ENCODE measurements around the gene ZNF436. TPM values are rescaled to one million over a fixed set of nuclear protein-coding genes. Genes with fewer than 3 reads are reported as not detected.

The ZNF436 gene
- total RNA-seq, 1 donor from 2014 or later: 15.4 TPM

GRCh38 chr1:23354245-23354644 lies 15.4 kb downstream of the ZNF436 start:
- DNase-seq (ENCODE audit: low spot score): no peak
- H3K27me3 ChIP-seq: peaks cover 100% of the 10 kb centered on the region
- H3K27me3 Mint-ChIP-seq (ENCODE audit: insufficient read depth, low read depth): peaks cover 5% of the 10 kb centered on the region

GRCh38 chr1:23352096-23352695 lies 17.4 kb downstream of the ZNF436 start:
- Histone ChIP-seq H3K79me2 (ENCODE audit: low read depth) (no peaks in the 10 kb centered on the region), H2AFZ (replicated peaks) (no peak overlapping the region), H4K20me1 (ENCODE audit: low read depth) (peaks cover 3% of the 10 kb centered on the region), H3K4me2 (no peak overlapping the region), H3F3A (ENCODE audit: low read depth) (peaks cover 14% of the 10 kb centered on the region), H3K4me3 (no peak overlapping the region), H3K9me3 (ENCODE audit: low read depth) (no peaks in the 10 kb centered on the region), H3K27ac (no peak overlapping the region), H3K36me3 (no peaks in the 10 kb centered on the region), H3K9ac (no peak overlapping the region), H3K4me1 (peaks cover 15% of the 10 kb centered on the region), H3K27me3 (peaks cover 99% of the 10 kb centered on the region)
- no peak for DNase-seq (ENCODE audit: low spot score)
- H3K27me3 Mint-ChIP-seq (ENCODE audit: insufficient read depth, low read depth): peaks cover 5% of the 10 kb centered on the region
- H3K4me3 Mint-ChIP-seq: no peak overlapping the region
- H3K27ac Mint-ChIP-seq: no peak overlapping the region
- peaks cover 6% of the 10 kb centered on the region for H3K36me3 Mint-ChIP-seq
- peaks cover 16% of the 10 kb centered on the region for H3K4me1 Mint-ChIP-seq
- TF ChIP-seq EZH2phosphoT487 (IDR thresholded peaks at IDR 0.05): no peak
- TF ChIP-seq CTCF (IDR thresholded peaks at IDR 0.05): no peak
- TF ChIP-seq EZH2 (IDR thresholded peaks at IDR 0.05): no peak
- H3K9me3 Mint-ChIP-seq: peaks cover 7% of the 10 kb centered on the region

More at GRCh38 chr1:23354245-23354644, 15.4 kb downstream of the ZNF436 start:
- no peaks in the 10 kb centered on the region for H3K36me3 ChIP-seq
- no peak for TF ChIP-seq EZH2phosphoT487 (IDR thresholded peaks at IDR 0.05)
- TF ChIP-seq CTCF (IDR thresholded peaks at IDR 0.05): no peak
- TF ChIP-seq EZH2 (IDR thresholded peaks at IDR 0.05): no peak
- no peaks in the 10 kb centered on the region for H3K79me2 ChIP-seq (ENCODE audit: low read depth)
- H3K4me2 ChIP-seq: no peak overlapping the region
- H3K9me3 Mint-ChIP-seq: peaks cover 16% of the 10 kb centered on the region
- peaks cover 19% of the 10 kb centered on the region for H3K4me1 Mint-ChIP-seq
- H3K27ac ChIP-seq: no peak overlapping the region
- H3K9ac ChIP-seq: no peak overlapping the region
- H3K4me1 ChIP-seq: peaks cover 16% of the 10 kb centered on the region
- H3F3A ChIP-seq (ENCODE audit: low read depth): peaks cover 14% of the 10 kb centered on the region
- H3K4me3 ChIP-seq: no peak overlapping the region
- H3K27ac Mint-ChIP-seq: no peak overlapping the region
- H2AFZ ChIP-seq (replicated peaks): no peak overlapping the region
- H3K4me3 Mint-ChIP-seq: no peak overlapping the region
- H3K9me3 ChIP-seq (ENCODE audit: low read depth): peaks cover 6% of the 10 kb centered on the region
- H4K20me1 ChIP-seq (ENCODE audit: low read depth): peaks cover 3% of the 10 kb centered on the region
- peaks cover 16% of the 10 kb centered on the region for H3K36me3 Mint-ChIP-seq

- Histone ChIP-seq H3K36me3 (no peaks in the 10 kb centered on the region), H3K27me3 (peaks cover 37% of the 10 kb centered on the region), H3K9ac (no peak overlapping the region), H3K79me2 (ENCODE audit: low read depth) (peaks cover 32% of the 10 kb centered on the region), H4K20me1 (ENCODE audit: low read depth) (peaks cover 27% of the 10 kb centered on the region), H3K27ac (no peak overlapping the region), H3K4me2 (no peak overlapping the region), H3K4me1 (peaks cover 25% of the 10 kb centered on the region), H3K9me3 (ENCODE audit: low read depth) (no peaks in the 10 kb centered on the region), H3F3A (ENCODE audit: low read depth) (peaks cover 23% of the 10 kb centered on the region), H3K4me3 (no peak overlapping the region), H2AFZ (replicated peaks) (no peak overlapping the region)
- H3K36me3 Mint-ChIP-seq: peaks cover 15% of the 10 kb centered on the region
- peaks cover 9% of the 10 kb centered on the region for H3K9me3 Mint-ChIP-seq
- peak overlapping the region; percentile 42 for H3K4me3 Mint-ChIP-seq
- peaks cover 4% of the 10 kb centered on the region for H3K27me3 Mint-ChIP-seq (ENCODE audit: insufficient read depth, low read depth)
- no peak for DNase-seq (ENCODE audit: low spot score)
- peaks cover 25% of the 10 kb centered on the region for H3K4me1 Mint-ChIP-seq
- TF ChIP-seq CTCF (IDR thresholded peaks at IDR 0.05): no peak
- TF ChIP-seq EZH2 (IDR thresholded peaks at IDR 0.05): no peak
- no peak for TF ChIP-seq EZH2phosphoT487 (IDR thresholded peaks at IDR 0.05)
- no peak overlapping the region for H3K27ac Mint-ChIP-seq
Observed at GRCh38 chr1:23345920-23346319, 23.7 kb downstream of the ZNF436 start.
